Measurements from ENCODE around the gene KCNN2. TPM values are rescaled to one million over a fixed set of nuclear protein-coding genes. Genes with fewer than 3 reads are reported as not detected.

The KCNN2 gene
- total and polyA plus RNA-seq, 9 of the 15 experiments (the other 6 are each of a cell fraction or from before 2014, with no cell fraction given): 0.07 TPM; not detected in 8

- TF ChIP-seq, protein P1, sequence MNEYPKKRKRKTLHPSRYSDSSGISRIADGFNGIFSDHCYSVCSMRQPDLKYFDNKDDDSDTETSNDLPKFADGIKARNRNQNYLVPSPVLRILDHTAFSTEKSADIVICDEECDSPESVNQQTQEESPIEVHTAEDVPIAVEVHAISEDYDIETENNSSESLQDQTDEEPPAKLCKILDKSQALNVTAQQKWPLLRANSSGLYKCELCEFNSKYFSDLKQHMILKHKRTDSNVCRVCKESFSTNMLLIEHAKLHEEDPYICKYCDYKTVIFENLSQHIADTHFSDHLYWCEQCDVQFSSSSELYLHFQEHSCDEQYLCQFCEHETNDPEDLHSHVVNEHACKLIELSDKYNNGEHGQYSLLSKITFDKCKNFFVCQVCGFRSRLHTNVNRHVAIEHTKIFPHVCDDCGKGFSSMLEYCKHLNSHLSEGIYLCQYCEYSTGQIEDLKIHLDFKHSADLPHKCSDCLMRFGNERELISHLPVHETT (CRISPR knock-in tag; conservative IDR thresholded peaks at IDR 0.05 in 1 of 2, IDR thresholded peaks at IDR 0.05 in 1 of 2): no peak
- no peak for TF ChIP-seq LEF1 (IDR thresholded peaks at IDR 0.05)
- no peak for TF ChIP-seq MBD2 (IDR thresholded peaks at IDR 0.05; ENCODE audit: borderline replicate concordance, low read depth)
- no peak for TF ChIP-seq ZBTB8A (IDR thresholded peaks at IDR 0.05; ENCODE audit: partially characterized antibody)
- TF ChIP-seq, protein P2, sequence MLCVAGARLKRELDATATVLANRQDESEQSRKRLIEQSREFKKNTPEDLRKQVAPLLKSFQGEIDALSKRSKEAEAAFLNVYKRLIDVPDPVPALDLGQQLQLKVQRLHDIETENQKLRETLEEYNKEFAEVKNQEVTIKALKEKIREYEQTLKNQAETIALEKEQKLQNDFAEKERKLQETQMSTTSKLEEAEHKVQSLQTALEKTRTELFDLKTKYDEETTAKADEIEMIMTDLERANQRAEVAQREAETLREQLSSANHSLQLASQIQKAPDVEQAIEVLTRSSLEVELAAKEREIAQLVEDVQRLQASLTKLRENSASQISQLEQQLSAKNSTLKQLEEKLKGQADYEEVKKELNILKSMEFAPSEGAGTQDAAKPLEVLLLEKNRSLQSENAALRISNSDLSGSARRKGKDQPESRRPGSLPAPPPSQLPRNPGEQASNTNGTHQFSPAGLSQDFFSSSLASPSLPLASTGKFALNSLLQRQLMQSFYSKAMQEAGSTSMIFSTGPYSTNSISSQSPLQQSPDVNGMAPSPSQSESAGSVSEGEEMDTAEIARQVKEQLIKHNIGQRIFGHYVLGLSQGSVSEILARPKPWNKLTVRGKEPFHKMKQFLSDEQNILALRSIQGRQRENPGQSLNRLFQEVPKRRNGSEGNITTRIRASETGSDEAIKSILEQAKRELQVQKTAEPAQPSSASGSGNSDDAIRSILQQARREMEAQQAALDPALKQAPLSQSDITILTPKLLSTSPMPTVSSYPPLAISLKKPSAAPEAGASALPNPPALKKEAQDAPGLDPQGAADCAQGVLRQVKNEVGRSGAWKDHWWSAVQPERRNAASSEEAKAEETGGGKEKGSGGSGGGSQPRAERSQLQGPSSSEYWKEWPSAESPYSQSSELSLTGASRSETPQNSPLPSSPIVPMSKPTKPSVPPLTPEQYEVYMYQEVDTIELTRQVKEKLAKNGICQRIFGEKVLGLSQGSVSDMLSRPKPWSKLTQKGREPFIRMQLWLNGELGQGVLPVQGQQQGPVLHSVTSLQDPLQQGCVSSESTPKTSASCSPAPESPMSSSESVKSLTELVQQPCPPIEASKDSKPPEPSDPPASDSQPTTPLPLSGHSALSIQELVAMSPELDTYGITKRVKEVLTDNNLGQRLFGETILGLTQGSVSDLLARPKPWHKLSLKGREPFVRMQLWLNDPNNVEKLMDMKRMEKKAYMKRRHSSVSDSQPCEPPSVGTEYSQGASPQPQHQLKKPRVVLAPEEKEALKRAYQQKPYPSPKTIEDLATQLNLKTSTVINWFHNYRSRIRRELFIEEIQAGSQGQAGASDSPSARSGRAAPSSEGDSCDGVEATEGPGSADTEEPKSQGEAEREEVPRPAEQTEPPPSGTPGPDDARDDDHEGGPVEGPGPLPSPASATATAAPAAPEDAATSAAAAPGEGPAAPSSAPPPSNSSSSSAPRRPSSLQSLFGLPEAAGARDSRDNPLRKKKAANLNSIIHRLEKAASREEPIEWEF (CRISPR knock-in tag; IDR thresholded peaks at IDR 0.05): no peak
- no peak for TF ChIP-seq ZNF77 (CRISPR knock-in tag; IDR thresholded peaks at IDR 0.05)
- TF ChIP-seq CHD1 (IDR thresholded peaks at IDR 0.05; ENCODE audit: low read length): no peak
- TF ChIP-seq SPI1 (IDR thresholded peaks at IDR 0.05; ENCODE audit: borderline replicate concordance, low read depth, low read length): no peak
- TF ChIP-seq SAFB2 (IDR thresholded peaks at IDR 0.05; ENCODE audit: borderline replicate concordance, low read depth, low read length, severe bottlenecking): no peak
- TF ChIP-seq, protein P3, sequence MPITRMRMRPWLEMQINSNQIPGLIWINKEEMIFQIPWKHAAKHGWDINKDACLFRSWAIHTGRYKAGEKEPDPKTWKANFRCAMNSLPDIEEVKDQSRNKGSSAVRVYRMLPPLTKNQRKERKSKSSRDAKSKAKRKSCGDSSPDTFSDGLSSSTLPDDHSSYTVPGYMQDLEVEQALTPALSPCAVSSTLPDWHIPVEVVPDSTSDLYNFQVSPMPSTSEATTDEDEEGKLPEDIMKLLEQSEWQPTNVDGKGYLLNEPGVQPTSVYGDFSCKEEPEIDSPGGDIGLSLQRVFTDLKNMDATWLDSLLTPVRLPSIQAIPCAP (CRISPR knock-in tag; IDR thresholded peaks at IDR 0.05; ENCODE audit: borderline replicate concordance): no peak
Observed at GRCh38 chr5:114327474-114327873, 34.4 kb upstream of the KCNN2 start (continued).

Data from K562 (cell line).